HepG2 (cell line): ENCODE data around the gene ASIC2.

ENCODE experiments used
- CTCF ChIP-seq: sonication (generic); formaldehyde crosslinking; IDR thresholded peaks from 2 replicates; pipeline ENCODE4 v1.5.0; 2020; ENCODE audit warnings: mild to moderate bottlenecking, missing genetic modification reagents, moderate library complexity
- ETS1 ChIP-seq: sonication (generic); formaldehyde crosslinking; IDR thresholded peaks from 2 replicates; pipeline ENCODE4 v1.4.0; 2020; ENCODE audit warnings: missing genetic modification reagents
- HMG20A ChIP-seq: IDR thresholded peaks from 2 replicates; pipeline ENCODE4 v1.6.1; 2016; ENCODE audit warnings: borderline replicate concordance
- NR2F1 ChIP-seq, 2 experiments: fragments of 450-650 bp in 1 of 2; formaldehyde crosslinking in 1 of 2; IDR thresholded peaks; 2 replicates each; pipeline versions ENCODE4 v1.5.0 to v1.6.1; 2016 to 2020; ENCODE audit warnings: mild to moderate bottlenecking in 1 of 2, missing compliant biosample characterization in 1 of 2, missing genetic modification reagents in 1 of 2, moderate library complexity in 1 of 2
- ZNF383 ChIP-seq: sonication (generic); formaldehyde crosslinking; IDR thresholded peaks from 2 replicates; pipeline ENCODE4 v1.4.0; 2020; ENCODE audit warnings: missing genetic modification reagents, mild to moderate bottlenecking, borderline replicate concordance
- ZSCAN21 ChIP-seq: sonication (generic); formaldehyde crosslinking; IDR thresholded peaks from 2 replicates; pipeline ENCODE4 v1.8.0; 2022; ENCODE audit warnings: mild to moderate bottlenecking, missing genetic modification reagents, moderate library complexity, borderline replicate concordance

- no peak for TF ChIP-seq ZNF383 (CRISPR knock-in tag)
- TF ChIP-seq NR2F1 (CRISPR knock-in tag; IDR thresholded peaks at IDR 0.05), result no peak
- TF ChIP-seq HMG20A (CRISPR knock-in tag), result no peak
- TF ChIP-seq ETS1 (CRISPR knock-in tag), result no peak
- no peak for TF ChIP-seq ZSCAN21 (CRISPR knock-in tag)
- no peak for TF ChIP-seq CTCF (CRISPR knock-in tag)
These were observed 31.6 kb upstream of the ASIC2 start for GRCh38 chr17:33324736-33325135.
